Left forelimb (tissue), 1 donor: ENCODE results near the gene MLIP.

Source experiments
- DNase-seq: peaks from one replicate; pipeline ENCODE4 v3.0.0-alpha.2; 2018; ENCODE audit warnings: low spot score

MLIP gene

DNA sequence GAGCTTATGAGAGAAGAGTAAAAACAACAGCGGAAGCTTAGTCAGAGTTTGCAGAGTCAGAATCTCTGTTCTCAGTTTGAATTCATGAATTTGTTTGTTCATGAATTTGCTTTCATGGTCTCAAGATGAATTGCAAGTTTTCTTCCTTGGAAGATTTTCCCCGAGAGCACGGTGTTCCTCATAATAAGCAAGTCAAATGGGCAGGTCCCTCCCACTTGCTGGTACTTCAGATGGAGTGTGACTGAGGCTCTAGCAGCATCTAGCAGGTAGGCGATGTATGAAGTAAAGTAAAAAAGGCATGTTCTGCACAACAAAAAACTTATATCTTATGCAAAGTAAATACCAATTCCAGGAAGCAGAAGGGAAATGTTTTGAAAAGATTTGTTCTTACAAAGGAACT lies 15.5 kb upstream of the MLIP start:
- no peak for DNase-seq

DNA sequence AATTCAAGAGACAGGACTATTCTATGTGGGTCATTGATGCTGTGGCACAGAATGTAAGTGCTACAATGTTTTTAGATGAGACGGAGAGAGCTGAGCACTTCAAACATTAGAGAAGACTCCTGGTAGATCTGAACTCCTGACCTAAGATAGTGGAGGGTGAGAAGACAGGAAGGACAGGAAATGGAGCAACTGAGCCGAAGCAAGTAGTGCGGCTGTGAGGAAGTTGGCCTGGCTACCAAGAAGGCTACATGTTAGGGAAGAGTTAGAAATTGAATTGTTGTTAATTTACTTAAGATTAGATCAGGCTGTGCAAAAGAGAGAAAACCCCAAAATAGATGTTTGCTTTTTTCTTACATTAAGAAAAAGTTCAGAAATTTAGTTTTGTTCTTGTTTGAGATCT lies 14.4 kb upstream of the MLIP start:
- DNase-seq: no peak

DNA sequence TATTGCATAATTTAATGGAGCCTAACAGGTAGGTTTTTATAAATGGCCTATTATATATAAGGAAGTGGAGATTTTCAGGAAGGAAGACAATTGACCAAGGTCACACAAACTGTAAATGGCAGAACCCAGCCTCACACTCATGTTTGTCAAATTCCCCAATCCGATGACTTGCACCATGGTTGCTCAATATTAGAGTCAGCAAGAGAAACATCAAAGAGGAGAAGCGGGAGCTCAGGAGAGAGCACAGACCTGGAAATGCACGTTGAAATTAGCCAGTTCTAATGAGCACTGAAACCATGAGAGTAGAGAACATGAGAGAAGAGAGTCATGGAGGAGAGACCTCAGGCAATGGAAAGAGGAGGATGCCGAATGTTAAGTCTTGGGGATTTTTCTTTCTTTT lies 13.5 kb upstream of the MLIP start:
- DNase-seq: no peak

DNA sequence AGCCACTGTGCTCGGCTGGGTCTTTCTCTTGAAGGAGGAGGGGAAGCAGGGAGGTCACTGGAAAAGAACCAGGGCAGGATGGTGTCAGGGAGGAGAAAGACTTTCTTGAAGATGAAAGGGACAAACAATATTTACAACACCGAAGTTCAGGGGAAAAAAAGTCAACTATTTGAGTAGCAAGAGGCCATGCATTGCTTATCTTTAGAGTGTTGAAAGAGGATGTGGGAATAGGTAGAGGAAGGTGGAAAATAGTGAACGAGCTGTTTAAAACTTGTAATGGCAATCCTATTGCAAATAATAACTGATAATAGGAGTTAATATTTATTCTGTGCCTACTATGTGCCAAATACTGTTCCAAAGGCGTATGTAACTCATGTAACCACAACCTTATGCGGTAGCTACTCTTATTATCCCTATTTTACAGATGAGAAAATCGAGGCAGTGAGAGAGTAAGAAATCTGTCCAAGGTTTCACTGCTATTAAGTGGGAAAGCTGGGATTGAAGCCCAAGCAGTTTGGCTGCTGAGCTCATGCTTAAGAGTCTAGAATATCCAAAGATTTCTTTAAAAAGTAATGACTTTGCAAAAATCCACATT lies 12.7 kb upstream of the MLIP start:
- DNase-seq: no peak

DNA sequence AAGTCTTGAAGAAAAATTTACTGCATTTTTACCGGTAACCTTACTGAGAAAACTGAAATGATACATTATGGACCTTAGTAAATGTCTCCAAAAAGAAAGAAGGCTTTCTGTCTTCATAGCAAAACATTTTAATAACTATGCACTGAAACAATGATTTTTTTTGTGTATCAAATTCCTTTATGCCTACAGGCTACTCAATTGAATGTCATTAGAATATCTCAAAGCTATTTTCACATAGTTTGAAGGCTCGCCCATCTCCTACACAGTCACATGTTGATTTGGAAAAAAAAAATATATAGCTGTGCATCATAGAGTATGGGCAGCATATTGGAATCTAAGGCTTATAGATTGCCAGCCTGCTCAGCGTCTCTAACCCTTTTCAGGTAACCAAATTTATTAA lies 12.0 kb upstream of the MLIP start:
- DNase-seq: no peak

DNA sequence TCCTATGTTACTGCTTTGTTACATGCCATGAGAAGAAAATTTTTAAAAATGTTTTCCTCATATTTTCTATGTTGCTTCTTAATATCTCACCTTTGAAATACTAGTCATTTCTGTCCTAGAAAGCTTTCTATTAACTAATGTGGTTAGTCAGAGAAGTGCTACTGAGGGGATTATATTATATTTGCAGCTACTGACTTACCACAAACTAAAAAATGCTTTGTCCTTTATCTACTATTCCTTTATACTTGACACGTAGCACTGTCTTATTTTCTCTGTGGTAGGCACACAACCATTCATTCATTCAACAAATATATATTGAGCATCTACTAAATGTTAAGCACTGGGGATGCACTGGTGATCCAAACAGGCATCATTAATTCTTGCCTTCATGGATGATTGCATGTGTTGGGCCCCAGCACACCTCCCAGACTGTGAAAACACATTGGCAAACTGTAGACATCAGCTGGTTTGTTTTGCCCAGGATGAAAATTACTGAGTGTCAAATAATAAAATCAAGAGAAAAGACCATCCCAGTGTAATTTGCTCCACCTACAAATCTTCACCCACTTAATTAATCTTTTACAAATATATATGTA lies 10.7 kb upstream of the MLIP start:
- DNase-seq: no peak

DNA sequence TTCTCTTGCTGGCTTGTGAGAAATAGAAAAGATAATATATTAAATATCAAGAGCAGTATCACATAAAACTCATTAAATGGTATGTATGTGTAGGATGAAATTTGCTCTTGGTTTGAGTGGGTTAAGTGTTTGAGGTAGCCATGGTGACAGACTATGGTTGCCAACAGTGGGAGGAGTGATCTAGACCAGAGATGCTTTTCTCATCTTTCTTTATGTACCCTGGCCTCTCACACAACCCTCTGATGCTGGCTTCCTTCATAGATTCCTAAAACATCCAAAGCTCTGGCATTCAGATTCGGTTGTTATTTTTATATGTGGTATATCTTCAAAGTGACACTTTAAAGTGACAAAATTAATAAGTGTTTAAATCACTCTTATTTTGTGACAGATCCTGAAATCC lies 9.0 kb upstream of the MLIP start:
- DNase-seq: no peak

DNA sequence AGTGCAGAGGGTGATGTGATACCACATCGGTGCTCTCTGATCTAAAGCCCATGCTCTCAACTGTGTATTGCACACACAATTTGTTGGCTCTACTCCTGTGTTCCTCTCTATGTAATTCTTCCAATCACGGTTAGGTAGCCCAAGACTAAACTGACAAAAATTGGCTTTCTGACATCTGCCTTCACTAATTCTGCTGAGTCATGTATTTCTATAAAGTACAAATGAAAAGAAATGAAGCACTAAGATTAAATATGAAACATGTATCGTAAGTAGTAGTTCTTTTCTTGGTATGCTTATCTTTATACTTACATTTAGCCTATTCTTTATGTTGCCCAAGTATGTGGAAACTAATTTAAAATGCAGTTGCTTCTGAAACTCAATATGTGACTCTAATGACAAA lies 7.7 kb upstream of the MLIP start:
- DNase-seq: no peak

DNA sequence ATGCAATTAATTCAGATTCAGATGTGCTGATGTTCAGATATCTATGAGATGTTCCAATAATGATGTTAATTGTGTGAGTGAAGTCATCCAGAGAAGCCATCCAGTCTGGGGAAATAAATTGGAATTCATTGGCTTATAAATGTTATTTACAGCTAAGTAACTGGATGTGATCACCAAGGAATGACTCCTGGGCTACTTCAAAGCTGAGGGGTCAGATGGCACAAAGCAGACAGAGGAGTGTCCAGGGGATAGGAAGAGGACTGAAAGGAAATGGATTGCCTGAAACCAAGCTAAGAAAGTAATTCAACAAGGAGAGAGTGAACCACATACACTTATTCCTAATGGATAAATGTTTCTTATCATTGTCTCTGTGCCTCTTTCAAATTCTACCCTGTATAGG lies 4.5 kb upstream of the MLIP start:
- no peak for DNase-seq

DNA sequence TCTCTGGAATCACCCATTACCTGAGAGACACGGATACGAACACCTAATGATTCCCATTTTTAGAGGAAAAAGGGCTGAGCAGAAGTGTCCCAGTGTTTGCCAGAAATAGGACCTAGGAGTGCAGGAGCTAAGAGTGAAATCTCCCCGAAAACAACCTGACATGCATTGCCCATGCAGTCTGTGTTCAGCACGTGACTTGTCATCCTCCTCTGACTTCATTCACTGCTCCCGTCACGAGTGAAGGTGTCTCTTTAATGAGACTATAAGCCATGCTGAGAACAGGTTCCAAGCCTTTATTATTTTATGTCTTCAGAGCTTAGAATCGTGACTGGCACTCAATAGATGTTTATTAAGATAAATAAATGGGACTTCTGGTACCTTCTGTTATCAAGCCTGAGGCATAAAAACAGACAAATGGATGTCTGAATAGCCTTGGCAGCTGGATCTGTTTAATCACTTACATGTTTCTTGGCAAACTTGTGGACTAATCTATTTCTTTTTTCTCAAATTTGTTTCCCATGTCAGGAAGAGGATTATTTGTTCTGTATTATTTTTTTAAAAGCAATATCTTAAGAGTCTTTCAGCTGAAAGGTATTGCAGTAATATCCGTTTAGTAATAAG lies 3.7 kb upstream of the MLIP start:
- DNase-seq: no peak

DNA sequence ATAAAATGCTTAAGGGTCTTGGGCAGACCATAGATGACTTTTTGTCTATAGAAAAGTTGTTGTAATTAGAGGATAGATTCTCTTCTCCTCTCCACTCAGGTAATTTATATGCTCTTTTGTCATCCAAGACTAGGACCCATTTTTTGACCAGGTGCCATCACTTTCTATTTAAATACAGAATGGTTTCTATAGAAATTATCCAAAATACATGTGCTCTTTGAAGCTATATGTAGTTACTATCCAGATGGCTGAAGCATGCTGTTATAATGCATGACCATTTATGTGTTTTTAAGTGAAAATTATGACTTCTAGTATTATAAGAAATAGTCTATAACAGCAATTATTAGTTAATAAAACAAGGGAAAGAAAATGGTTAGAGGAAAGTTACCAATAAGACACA lies 3.0 kb upstream of the MLIP start:
- no peak for DNase-seq

DNA sequence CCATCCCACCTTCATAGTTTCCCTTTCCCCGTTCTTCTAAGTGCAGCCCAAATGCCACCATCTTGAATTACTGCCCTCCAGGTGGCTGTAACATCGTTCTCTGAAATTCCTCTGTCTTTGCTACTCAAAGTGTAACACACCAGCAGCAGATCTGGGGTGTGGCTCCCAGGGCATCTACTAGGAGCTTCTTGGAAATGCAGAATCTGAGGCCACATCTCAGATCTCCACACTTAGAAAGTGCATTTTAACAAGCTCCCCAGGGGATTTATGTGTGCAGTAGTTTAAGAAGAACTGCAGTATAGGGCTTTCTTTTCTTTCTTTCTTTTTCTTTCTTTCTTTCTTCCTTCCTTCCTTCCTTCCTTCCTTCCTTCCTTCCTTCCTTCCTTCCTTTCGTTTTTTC lies 1.7 kb upstream of the MLIP start:
- DNase-seq: no peak

DNA sequence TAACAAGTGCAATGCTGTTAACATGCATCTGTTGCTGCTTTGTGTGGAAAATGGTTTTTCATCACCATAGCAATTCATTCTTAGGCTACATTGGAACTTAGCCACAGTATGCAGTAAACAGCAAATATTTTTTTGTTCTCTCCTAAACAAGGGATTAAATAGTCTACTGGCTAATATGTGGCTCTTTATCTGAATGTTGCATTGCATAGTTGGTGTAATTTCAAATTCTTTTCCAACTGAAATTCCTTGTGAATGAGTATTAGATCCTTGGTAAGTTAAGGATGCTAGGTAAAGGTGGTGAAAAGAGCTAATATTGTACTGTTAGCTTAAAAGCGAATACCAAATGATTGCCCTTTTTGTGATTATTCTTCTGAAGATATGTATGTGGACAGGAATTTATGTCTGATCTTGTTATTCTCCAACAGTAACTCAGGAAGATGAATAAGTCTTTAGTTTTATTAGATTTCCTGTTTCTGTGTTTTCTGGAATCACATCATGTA lies 958 bp downstream of the MLIP start:
- DNase-seq: no peak

DNA sequence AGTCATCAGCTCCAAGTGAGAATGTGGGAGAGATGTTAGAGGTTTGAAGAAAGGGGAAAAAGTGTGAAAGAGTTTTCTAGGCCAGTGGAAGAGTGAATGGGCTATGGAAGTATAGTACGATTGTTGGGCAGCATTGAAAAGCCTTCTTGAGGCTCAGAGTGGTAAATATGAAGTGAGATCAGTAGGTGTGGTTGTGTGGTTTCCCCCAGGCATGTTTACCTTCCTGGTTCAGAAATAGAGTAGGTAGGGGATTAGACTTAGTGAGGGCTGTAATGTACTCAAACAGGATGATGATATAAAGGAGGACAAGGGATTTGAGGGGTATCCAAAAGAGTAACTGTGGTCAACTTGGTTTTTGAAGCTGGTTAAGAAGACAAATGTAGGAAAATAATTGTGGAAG lies 3.7 kb downstream of the MLIP start:
- no peak for DNase-seq

DNA sequence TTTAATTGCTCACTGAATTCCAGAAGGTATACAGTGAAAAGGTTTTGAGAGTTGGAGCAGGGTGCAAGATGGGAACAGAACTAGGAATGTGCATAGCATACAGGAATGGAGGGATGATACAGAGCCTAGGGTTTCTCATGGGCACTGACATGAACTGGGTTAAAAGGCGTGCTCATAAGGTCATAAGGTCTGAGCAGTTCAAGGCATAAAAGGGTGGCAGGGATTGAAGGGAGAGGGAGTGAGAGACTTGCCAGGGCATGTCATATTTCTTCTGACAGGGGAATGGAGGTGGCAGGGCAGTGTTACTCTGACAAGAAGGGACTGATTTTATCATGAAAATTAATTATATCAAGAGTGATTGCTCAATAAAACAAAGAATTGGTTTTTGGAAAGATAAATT lies 4.7 kb downstream of the MLIP start:
- no peak for DNase-seq

DNA sequence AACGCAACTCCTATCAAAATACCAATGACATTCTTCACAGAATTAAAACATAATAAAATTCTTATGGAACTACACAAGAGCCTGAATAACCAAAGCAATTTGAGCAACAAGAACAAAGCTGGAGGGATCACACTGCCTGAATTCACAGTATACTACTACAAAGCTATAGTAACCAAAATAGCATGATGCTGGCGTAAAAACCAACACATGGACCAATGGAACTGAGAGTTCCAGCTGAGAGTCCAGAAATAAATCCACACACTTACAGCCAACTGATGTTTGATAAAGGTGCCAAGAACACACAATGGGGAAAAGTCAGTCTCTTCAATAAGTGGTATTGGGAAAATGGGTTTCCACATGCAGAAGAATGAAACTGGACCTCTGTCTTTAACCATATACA lies 6.9 kb downstream of the MLIP start:
- no peak for DNase-seq

DNA sequence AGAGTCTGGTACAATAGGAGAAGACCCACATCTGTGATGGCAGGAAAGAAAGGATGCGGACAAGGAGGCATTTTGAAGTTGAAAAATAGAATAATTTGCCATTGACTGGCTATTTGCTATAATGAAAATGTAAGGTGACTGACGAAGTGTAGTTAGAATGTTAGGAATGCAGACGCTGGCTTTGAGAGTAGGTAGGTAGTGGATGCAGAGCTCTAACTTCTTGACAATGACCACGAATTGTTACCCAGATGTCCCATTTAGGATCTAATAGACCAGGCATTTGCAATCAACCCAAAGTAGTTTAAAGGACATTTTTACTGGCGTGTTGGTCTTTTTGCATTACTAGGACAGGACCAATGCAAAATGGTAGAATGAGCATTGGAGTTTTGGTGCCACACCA lies 14.2 kb downstream of the MLIP start:
- no peak for DNase-seq

DNA sequence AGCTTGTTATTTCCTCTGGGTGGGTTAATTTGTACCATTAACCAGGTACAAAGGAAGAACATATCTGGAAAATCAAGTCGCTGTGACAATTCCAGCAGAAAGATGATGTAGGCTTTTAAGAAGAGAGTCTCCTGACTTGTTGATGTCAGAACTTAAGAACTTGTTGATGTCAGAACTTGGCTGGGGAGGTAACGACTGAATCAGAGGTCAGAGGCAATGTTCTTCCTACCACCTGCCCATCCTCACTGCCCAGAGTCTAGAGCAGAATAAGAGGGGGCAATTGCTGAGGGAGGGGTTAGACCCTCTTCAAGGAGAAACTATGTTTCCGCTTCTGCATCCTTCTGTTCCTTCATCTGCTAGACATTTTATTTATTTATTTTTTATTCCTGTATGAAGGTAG lies 18.9 kb downstream of the MLIP start:
- DNase-seq: no peak

DNA sequence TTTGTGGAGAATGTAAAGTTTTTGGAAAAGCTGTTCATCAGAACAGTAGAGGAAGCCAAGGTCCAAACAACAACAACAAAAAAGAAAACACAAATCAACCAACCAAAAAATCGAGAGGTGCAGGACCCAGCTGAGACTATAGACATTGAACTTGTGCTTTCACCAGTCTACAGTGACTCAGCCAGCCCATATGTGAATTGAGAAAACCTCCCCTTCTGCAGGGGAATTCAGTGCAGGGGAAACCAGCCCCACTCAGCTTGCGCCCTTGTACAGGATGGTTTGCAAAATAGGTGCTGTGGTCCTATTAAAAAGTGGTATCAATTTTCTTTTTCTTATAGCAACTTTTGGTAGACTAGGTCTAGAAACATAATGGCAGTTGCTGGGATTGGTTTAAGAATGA lies 21.3 kb downstream of the MLIP start:
- no peak for DNase-seq

DNA sequence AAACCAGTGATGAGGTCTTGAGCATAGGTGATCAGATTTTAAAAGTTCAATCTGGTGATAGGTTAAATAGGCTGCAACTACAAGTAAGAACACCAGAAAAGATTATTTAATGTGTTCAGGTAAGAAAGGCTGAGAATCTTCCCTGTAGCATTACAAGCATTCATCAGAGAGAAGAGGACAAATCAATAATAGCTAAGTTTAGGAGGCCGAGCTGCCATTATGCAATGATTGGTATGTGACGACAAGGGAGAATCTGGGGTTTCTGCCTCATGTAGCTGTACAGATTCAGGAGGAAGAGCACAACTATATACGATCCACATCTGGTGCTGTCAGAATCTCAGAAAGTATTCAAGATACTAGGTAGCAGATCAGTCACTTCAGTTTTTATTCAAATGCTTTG lies 21.9 kb downstream of the MLIP start:
- no peak for DNase-seq

DNA sequence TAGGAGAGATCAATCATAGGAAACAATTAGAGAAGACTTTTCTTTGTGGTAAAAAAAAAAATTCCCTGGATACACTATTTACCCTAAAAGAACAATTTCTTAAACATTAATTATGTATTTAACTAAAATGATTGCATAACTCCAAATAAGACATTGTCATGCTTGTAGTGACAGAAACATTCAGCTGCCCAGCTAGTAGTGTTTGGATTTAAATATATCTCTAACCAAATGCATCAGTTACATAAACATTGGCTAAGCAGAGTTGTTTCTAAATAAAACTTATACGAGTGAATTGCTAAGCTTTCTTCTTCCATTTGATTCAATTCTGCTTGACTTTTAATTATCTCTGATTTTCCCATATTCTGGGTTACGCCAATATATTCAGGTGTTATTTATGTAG lies 23.7 kb downstream of the MLIP start:
- no peak for DNase-seq

DNA sequence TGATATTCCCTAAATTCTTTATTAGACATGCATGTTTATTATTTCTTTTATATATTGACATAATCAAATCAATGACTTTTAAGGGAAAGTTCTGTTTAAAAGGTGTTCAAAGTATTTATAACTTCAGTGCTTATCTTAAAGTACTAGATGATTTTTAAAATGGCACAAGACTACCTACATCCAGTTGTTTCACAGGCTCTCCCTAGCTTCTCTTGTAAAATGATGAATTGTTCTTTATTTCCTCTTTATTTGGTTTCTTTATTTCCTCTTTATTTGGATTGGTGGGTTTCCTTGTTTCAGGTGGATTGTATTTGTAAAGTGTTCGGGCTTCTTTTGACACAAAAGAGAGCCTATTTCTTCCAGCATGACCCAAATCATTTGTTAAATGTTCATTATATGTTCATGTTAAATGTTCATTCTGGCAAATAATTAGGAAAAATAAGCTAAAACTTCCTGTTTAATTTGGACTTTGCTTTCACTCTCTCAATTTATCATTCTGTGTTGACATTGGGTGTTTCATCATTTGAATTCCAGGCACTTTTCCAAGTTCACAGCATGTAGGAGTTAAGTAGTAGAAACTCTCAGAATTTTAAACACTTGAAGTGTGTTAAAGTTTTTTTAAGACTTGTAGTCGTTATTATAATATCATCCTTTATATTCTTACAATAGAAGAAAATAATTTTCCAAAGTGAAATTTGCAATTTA lies 24.6 kb downstream of the MLIP start:
- DNase-seq: no peak

DNA sequence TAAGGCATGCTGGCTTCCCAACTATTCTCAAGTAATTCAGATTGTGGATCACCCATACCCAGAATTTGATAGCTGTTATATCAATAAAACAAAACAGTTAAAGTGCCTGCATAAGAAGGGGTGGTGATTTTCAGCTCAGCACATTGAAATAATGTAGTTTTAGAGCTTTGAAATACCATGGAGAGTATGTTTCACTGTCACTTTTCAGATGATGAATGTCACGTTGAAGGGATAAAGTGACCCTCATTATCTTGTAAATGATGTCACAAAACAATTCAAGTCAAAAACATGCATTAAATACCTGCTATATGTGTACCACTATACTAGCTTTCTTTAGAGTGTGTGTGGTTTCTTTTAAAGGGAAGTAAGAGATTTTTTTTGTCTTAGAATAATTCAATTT lies 27.6 kb downstream of the MLIP start:
- DNase-seq: no peak
